ENCODE results near the gene CUL9.

The CUL9 gene

DNA sequence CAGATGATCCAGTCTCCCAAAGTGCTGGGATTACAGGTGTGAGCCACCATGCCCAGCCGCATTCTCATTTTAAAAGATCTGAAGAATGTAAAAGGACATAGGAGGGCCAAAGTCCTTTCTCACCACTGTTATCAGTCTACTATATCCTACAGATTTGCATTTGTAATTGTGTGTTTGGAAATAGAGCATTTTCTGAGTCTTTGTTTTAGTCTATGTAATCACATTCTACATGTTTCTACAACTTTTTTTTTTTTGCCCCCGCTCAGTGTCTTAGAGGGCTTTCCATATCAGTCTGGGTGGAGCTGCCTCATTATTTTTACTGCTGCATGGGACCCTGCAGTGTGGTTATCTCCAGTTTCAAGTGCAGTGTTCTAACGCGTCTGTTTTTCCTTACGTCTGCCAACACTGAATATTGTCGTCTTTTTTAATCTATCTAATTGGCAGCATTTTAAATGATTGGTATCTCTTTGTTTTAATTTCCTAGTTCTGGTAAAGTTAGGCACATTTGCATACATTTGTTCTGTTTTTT, 7.8 kb downstream of the CUL9 start:
- DNase-seq (ENCODE audit: insufficient read length, low spot score) (no peak), FAIRE-seq (no peak)
- no peak for TF ChIP-seq PAX5 (IDR thresholded peaks at IDR 0.05; ENCODE audit: insufficient read depth, low read length, severe bottlenecking)
- no peak for TF ChIP-seq SPI1 (IDR thresholded peaks at IDR 0.05; ENCODE audit: low read depth, low read length)
- no peak for TF ChIP-seq POLR2A (IDR thresholded peaks at IDR 0.05; ENCODE audit: low read depth, low read length)
- TF ChIP-seq POU2F2 (IDR thresholded peaks at IDR 0.05; ENCODE audit: low read depth, low read length): no peak
- TF ChIP-seq TAF1 (IDR thresholded peaks at IDR 0.05; ENCODE audit: low read depth, low read length): no peak
- no peak for TF ChIP-seq POLR2AphosphoS5 (IDR thresholded peaks at IDR 0.05; ENCODE audit: low read depth, low read length)

DNA sequence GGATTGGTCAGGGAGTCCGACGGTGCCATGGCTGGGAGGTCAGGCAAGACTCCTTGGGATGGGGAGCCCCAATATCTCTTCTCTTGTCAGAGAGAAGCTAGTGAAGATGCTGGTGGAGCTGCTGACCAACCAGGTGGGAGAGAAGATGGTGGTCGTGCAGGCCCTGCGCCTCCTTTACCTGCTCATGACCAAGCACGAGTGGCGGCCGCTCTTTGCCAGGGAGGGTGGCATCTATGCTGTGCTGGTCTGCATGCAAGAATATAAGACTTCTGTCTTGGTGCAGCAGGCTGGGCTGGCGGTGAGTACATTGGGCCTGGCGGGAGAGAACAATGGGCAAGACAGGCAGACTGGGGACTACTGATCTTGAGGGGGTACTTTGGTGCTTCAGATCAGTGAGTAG, 10.9 kb downstream of the CUL9 start:
- TF ChIP-seq POU2F2 (IDR thresholded peaks at IDR 0.05; ENCODE audit: low read depth, low read length) (no peak), POLR2A (IDR thresholded peaks at IDR 0.05; ENCODE audit: low read depth, low read length) (no peak), TAF1 (IDR thresholded peaks at IDR 0.05; ENCODE audit: low read depth, low read length) (no peak), SPI1 (IDR thresholded peaks at IDR 0.05; ENCODE audit: low read depth, low read length) (no peak), POLR2AphosphoS5 (IDR thresholded peaks at IDR 0.05; ENCODE audit: low read depth, low read length) (no peak), PAX5 (IDR thresholded peaks at IDR 0.05; ENCODE audit: insufficient read depth, low read length, severe bottlenecking) (no peak)
- no peak for DNase-seq (ENCODE audit: insufficient read length, low spot score)
- no peak for FAIRE-seq

GRCh38 chr6:43193929-43194328, 11.9 kb downstream of the CUL9 start:
- TF ChIP-seq POLR2A (IDR thresholded peaks at IDR 0.05; ENCODE audit: low read depth, low read length) (no peak), TAF1 (IDR thresholded peaks at IDR 0.05; ENCODE audit: low read depth, low read length) (no peak), PAX5 (IDR thresholded peaks at IDR 0.05; ENCODE audit: insufficient read depth, low read length, severe bottlenecking) (no peak), SPI1 (IDR thresholded peaks at IDR 0.05; ENCODE audit: low read depth, low read length) (no peak), POU2F2 (IDR thresholded peaks at IDR 0.05; ENCODE audit: low read depth, low read length) (no peak), POLR2AphosphoS5 (IDR thresholded peaks at IDR 0.05; ENCODE audit: low read depth, low read length) (no peak)
- no peak for DNase-seq (ENCODE audit: insufficient read length, low spot score)
- no peak for FAIRE-seq

DNA sequence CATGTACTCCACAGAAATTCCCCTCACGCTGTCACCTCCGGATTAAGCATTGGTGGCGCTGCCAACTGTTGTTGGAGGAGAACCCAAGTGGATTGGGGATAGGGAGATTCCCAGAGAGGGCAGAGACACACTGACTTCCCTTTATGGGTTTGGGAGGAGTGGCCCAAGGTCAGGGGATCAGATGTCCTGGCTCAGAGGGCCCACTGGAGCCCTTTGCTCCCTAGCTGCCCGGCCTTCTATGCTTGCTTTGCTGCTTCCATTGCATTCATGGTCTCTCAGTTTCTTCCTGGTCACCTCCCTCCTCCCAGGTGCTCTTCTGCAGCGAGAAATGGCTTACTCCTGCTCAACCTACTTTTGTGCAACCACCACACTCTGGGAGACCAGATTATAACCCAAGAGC, 14.3 kb downstream of the CUL9 start:
- DNase-seq (ENCODE audit: insufficient read length, low spot score) (no peak), FAIRE-seq (no peak)
- TF ChIP-seq TAF1 (IDR thresholded peaks at IDR 0.05; ENCODE audit: low read depth, low read length): no peak

DNA sequence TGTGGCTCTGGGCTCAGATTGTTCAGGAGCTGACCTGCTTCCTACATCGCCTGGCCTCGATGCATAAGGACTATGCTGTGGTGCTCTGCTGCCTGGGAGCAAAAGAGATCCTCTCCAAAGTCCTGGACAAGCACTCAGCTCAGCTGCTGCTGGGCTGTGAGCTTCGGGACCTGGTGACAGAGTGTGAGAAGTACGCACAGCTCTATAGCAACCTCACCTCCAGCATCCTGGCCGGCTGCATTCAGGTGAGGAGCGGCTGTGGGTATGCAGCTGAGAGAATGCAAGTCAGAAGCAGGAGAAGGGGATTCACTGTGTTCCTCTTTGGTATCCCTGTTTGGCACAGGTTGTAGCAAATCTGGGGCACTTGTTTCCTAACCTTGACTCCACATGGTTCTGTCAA, 17.9 kb downstream of the CUL9 start:
- TF ChIP-seq POLR2A (IDR thresholded peaks at IDR 0.05; ENCODE audit: low read depth, low read length): no peak
- TF ChIP-seq PAX5 (IDR thresholded peaks at IDR 0.05; ENCODE audit: insufficient read depth, low read length, severe bottlenecking): no peak
- TF ChIP-seq POU2F2 (IDR thresholded peaks at IDR 0.05; ENCODE audit: low read depth, low read length): no peak
- no peak for TF ChIP-seq POLR2AphosphoS5 (IDR thresholded peaks at IDR 0.05; ENCODE audit: low read depth, low read length)
- TF ChIP-seq TAF1 (IDR thresholded peaks at IDR 0.05; ENCODE audit: low read depth, low read length): no peak
- no peak for TF ChIP-seq SPI1 (IDR thresholded peaks at IDR 0.05; ENCODE audit: low read depth, low read length)
- DNase-seq (ENCODE audit: insufficient read length, low spot score) (no peak), FAIRE-seq (no peak)

DNA sequence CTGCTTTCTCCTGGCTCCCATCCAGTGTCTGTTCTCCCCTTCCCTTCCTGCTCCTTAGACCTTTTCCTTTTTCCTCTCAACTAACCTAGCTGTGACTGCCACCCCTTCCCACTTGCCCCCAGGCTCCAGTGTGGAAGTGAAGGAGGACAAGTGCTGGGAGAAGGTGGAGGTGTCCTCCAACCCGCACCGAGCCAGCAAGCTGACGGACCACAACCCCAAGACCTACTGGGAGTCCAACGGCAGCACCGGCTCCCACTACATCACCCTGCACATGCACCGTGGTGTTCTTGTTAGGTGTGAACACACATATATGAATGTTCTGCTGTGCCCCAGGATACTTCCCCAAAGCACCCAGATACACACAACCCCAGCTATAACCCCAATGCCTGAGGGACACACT, 18.5 kb downstream of the CUL9 start:
- DNase-seq (ENCODE audit: insufficient read length, low spot score): no peak
- TF ChIP-seq POU2F2 (IDR thresholded peaks at IDR 0.05; ENCODE audit: low read depth, low read length): no peak
- no peak for TF ChIP-seq PAX5 (IDR thresholded peaks at IDR 0.05; ENCODE audit: insufficient read depth, low read length, severe bottlenecking)
- no peak for TF ChIP-seq POLR2AphosphoS5 (IDR thresholded peaks at IDR 0.05; ENCODE audit: low read depth, low read length)
- no peak for TF ChIP-seq POLR2A (IDR thresholded peaks at IDR 0.05; ENCODE audit: low read depth, low read length)
- no peak for TF ChIP-seq SPI1 (IDR thresholded peaks at IDR 0.05; ENCODE audit: low read depth, low read length)
- no peak for TF ChIP-seq TAF1 (IDR thresholded peaks at IDR 0.05; ENCODE audit: low read depth, low read length)
- FAIRE-seq: no peak

GRCh38 chr6:43202451-43202850, 20.5 kb downstream of the CUL9 start:
- DNase-seq (ENCODE audit: insufficient read length, low spot score) (no peak), FAIRE-seq (no peak)
- no peak for TF ChIP-seq POLR2AphosphoS5 (IDR thresholded peaks at IDR 0.05; ENCODE audit: low read depth, low read length)
- no peak for TF ChIP-seq POU2F2 (IDR thresholded peaks at IDR 0.05; ENCODE audit: low read depth, low read length)
- no peak for TF ChIP-seq PAX5 (IDR thresholded peaks at IDR 0.05; ENCODE audit: insufficient read depth, low read length, severe bottlenecking)
- no peak for TF ChIP-seq TAF1 (IDR thresholded peaks at IDR 0.05; ENCODE audit: low read depth, low read length)
- no peak for TF ChIP-seq SPI1 (IDR thresholded peaks at IDR 0.05; ENCODE audit: low read depth, low read length)
- no peak for TF ChIP-seq POLR2A (IDR thresholded peaks at IDR 0.05; ENCODE audit: low read depth, low read length)

GRCh38 chr6:43203029-43203717, 21.2 kb downstream of the CUL9 start:
- TF ChIP-seq POLR2A (IDR thresholded peaks at IDR 0.05; ENCODE audit: low read depth, low read length) (no peak), TAF1 (IDR thresholded peaks at IDR 0.05; ENCODE audit: low read depth, low read length) (no peak), PAX5 (IDR thresholded peaks at IDR 0.05; ENCODE audit: insufficient read depth, low read length, severe bottlenecking) (no peak), POU2F2 (IDR thresholded peaks at IDR 0.05; ENCODE audit: low read depth, low read length) (no peak), SPI1 (IDR thresholded peaks at IDR 0.05; ENCODE audit: low read depth, low read length) (no peak), POLR2AphosphoS5 (IDR thresholded peaks at IDR 0.05; ENCODE audit: low read depth, low read length) (no peak)
- FAIRE-seq: no peak
- DNase-seq (ENCODE audit: insufficient read length, low spot score): no peak

GRCh38 chr6:43203718-43204095, 21.7 kb downstream of the CUL9 start:
- FAIRE-seq (no peak), DNase-seq (ENCODE audit: insufficient read length, low spot score) (no peak)
- TF ChIP-seq TAF1 (IDR thresholded peaks at IDR 0.05; ENCODE audit: low read depth, low read length) (no peak), POLR2A (IDR thresholded peaks at IDR 0.05; ENCODE audit: low read depth, low read length) (no peak), SPI1 (IDR thresholded peaks at IDR 0.05; ENCODE audit: low read depth, low read length) (no peak), POU2F2 (IDR thresholded peaks at IDR 0.05; ENCODE audit: low read depth, low read length) (no peak), POLR2AphosphoS5 (IDR thresholded peaks at IDR 0.05; ENCODE audit: low read depth, low read length) (no peak), PAX5 (IDR thresholded peaks at IDR 0.05; ENCODE audit: insufficient read depth, low read length, severe bottlenecking) (no peak)
